ENCODE results near the gene ACY1.

ACY1 gene

GRCh38 chr3:51945926-51946705 lies 37.2 kb upstream of the ACY1 start:
- no peak for DNase-seq (ENCODE audit: low read depth)

GRCh38 chr3:51946796-51947195 lies 36.5 kb upstream of the ACY1 start:
- no peak for DNase-seq (ENCODE audit: low read depth)

DNA sequence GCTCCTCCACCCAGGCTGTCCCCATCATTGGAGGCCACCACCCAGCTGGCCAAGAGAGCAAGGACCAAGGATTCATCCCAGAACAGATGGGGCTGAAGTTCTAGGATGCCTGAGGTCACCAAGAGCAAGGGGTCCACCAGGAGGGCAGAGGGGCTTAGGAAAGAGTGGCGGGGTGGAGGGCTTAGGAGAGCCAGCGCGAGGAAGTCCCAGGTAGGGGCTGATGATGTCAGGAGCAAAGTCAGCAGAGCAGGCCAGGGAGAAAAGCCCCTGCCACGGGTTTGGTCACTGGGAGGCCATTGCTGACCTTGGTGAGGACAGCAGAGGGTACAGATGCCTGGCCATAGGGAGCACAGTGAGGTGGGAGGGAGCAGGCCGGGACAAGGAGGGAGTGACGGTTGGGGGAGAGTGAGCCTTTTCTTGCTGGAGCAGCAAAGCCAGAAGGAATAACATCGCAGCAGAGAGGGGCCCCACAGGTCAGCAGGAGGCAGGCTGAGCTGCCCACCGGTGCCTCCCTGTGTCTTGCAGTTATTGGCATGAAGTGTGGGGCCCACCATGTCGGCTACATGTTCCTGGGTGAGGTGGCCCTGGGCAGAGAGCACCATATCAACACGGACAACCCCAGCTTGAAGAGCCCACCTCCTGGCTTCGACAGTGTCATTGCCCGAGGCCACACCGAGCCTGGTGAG lies 36.0 kb upstream of the ACY1 start:
- no peak for DNase-seq (ENCODE audit: low read depth)

GRCh38 chr3:51948016-51948580 lies 35.2 kb upstream of the ACY1 start:
- DNase-seq (ENCODE audit: low read depth): no peak

DNA sequence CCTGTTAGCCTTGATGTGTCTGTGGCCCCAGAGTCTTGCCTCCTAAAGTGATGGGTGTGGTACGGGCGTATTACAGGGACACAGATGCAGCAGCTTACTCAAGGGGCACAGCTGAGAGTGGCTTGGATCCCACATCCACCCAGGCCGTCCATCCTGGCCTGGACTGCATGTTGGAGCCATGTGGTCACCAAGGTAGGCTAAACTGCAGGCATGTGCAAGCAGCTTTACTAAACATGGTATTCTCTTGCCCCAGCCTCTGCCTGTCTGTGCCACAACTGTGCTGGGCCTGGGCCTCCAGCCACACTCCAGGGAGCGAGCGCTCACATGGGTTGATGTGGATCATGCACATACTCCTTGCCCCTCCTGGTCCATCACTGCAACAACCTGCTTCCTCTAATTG lies 34.2 kb upstream of the ACY1 start:
- no peak for DNase-seq (ENCODE audit: low read depth)

- DNase-seq (ENCODE audit: low read depth): no peak
Measured at GRCh38 chr3:51950899-51951298, 32.4 kb upstream of the ACY1 start.

GRCh38 chr3:51953445-51953844 lies 29.9 kb upstream of the ACY1 start:
- peak; percentile 20 for DNase-seq (ENCODE audit: low read depth)

- DNase-seq (ENCODE audit: low read depth): no peak
Measured at GRCh38 chr3:51954105-51954504, 29.2 kb upstream of the ACY1 start.

DNA sequence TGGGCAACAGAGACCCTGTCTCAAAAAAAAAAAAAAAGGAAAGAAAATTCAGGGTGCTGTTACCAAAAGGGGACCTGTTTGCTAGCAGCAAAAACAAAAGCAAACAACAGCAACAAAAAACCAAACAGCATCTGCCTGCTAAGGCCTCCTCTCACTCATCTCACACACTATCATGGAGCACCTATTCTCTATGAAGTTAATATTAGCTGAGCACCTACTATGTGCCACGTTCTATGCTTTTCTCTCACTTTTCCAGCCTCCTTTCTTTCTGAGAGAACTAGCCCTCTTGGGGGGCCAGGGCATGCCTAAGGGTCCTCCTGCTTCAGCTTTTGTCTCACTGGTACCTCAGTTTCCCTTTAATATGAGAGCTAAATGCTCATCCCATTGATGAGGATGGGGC lies 28.6 kb upstream of the ACY1 start:
- DNase-seq (ENCODE audit: low read depth): no peak

DNA sequence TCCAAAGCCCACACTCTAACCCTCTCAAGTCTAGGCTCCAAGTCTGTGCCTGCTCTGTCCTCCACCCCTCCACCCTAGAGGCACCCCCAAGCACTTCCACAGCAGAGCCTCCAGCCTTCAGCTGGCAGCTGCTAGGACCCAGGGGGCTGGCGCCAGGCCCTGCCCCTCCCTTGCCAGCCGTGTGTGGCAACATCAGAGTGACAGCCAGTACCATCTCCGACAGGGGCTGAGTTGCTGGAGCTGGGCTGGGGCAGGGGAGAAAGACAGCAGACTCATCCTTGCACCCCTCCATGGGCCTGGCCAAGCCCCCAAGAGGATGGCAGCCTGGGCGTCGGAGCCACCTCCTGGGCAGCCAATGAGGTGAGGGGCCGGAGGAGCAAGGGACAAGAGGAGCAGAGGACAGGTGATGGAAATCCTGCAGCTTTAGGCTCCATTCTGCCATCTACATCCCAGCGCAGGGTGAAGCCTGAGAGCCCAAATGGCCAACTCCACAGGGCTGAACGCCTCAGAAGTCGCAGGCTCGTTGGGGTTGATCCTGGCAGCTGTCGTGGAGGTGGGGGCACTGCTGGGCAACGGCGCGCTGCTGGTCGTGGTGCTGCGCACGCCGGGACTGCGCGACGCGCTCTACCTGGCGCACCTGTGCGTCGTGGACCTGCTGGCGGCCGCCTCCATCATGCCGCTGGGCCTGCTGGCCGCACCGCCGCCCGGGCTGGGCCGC lies 28.0 kb upstream of the ACY1 start, which contains the start of gene GPR62:
Gene GPR62 (plus strand): TSS at position 207 of the 718 bp plus-strand sequence. CDS start 272 bp downstream, at position 479.
- DNase-seq (ENCODE audit: low read depth): no peak

DNA sequence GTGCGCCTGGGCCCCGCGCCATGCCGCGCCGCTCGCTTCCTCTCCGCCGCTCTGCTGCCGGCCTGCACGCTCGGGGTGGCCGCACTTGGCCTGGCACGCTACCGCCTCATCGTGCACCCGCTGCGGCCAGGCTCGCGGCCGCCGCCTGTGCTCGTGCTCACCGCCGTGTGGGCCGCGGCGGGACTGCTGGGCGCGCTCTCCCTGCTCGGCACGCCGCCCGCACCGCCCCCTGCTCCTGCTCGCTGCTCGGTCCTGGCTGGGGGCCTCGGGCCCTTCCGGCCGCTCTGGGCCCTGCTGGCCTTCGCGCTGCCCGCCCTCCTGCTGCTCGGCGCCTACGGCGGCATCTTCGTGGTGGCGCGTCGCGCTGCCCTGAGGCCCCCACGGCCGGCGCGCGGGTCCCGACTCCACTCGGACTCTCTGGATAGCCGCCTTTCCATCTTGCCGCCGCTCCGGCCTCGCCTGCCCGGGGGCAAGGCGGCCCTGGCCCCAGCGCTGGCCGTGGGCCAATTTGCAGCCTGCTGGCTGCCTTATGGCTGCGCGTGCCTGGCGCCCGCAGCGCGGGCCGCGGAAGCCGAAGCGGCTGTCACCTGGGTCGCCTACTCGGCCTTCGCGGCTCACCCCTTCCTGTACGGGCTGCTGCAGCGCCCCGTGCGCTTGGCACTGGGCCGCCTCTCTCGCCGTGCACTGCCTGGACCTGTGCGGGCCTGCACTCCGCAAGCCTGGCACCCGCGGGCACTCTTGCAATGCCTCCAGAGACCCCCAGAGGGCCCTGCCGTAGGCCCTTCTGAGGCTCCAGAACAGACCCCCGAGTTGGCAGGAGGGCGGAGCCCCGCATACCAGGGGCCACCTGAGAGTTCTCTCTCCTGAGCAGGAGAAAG lies 27.2 kb upstream of the ACY1 start:
- peak; percentile 16 for DNase-seq (ENCODE audit: low read depth)

DNA sequence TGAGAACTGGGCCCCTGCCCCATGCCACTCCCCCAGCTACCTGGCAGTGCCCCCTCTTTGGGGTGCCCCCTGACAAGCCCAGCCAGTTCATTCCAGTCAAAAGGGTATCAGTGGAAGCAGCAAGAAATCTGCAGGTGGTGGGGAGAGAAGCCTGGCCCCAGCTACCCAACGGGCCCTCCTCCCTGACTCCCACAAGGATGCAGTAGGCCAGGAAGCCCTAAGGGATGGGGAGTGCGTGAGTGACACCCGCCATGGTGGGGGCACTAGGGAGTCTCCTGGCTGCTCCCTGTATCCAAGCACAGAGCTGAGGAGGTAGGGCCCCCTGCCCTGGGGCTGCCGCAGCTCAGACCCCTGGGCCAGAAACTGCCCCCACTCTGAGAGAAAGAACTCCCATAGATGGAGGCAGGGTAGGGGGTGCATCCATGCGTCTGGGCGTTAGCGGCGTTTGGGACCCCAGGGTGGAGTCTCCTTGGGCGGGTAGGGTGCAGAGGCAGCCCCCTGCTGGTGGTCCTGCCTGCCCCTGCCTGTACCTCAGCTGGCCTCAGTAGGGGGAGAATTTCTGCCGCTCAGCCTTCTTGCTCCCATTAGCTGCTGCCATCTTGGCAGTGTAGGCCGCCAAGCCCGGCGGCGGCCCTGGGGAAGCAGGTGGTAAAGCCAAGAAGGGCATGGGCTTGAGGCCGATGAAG lies 25.7 kb upstream of the ACY1 start:
- DNase-seq (ENCODE audit: low read depth): no peak

DNA sequence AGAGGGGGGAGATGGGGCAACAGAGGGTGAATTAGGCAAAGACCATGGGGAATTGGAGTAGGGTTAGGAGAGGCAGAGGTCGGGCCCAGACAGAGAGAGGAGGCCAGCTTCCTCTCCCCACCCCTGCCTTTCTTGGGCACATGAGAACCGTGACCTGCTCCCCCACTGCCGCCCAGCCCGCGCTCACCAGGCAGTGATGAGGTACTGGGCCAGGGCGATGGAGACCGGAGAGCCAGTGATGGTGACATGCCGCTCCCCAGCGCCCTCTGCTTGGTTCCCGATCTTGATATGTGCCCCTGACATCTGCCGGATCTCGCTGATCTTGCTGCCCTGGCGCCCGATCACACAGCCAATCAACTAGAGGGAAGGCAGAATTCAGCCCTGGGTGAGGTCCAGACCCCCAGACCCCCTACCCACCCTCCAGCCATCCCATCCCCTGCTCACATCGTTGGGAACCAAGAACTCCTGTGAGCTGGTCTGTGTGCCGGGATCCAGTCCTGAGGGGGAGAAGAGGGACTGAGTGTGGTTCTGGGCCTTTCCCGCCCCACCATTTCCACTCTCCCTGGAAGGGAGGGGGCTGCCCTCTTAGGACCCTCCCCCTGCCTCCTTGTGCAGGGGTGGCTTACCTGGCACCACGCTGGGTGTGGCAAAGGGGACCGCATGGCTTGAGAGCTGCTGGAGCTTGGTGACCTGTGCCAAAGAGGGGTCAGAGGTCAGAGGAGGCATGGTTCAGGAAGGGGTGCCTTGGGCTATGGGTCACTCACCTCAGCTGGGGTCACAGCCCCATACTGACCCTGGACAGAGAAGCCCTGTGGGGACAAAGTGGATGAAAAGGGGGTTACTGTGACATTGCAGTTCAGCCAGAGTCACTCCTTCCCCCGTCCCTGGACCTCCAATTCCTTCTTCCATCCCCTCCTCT lies 24.5 kb upstream of the ACY1 start:
- no peak for DNase-seq (ENCODE audit: low read depth)

DNA sequence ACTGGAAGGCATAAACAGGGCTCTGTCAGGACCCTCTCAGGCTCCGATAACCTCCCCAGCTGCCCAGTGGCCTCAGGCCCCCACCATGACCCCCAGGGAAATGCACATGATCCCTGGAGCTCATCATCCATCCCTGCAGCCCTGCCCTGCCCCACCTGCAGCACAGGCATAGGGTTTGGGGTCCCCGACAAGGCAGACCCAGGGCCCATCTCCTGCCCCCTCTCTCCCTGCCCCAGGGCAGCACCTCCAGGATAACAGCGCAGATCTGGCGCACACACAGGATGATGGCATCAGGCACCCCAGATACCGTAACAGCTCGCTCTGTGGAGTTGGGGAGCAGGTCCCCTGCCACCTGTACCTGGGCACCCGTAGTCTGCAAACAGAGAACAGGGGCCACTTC lies 23.7 kb upstream of the ACY1 start:
- no peak for DNase-seq (ENCODE audit: low read depth)

- DNase-seq (ENCODE audit: low read depth): no peak
Measured at GRCh38 chr3:51960386-51960785, 22.9 kb upstream of the ACY1 start.

- no peak for DNase-seq (ENCODE audit: low read depth)
Measured at GRCh38 chr3:51961011-51961410, 22.3 kb upstream of the ACY1 start.

GRCh38 chr3:51961602-51962569 lies 21.4 kb upstream of the ACY1 start:
- DNase-seq (ENCODE audit: low read depth): no peak

- DNase-seq (ENCODE audit: low read depth): no peak
Measured at GRCh38 chr3:51962854-51963530, 20.3 kb upstream of the ACY1 start.

Data from fibroblast of the conjunctiva (primary cell).